IMR-90 (cell line): ENCODE data around the gene RAD18. TPM values are rescaled to one million over a fixed set of nuclear protein-coding genes. Genes with fewer than 3 reads are reported as not detected.
A peak's percentile ranks its signal among the peaks of the same experiment; 100 is the strongest.

Experiments used
- ATAC-seq: fragments of 200-7000 bp; cut with Tn5 transposase; 2 replicates; pipeline ENCODE4 v1.9.1; 2020; ENCODE audit warnings: low read depth, mild to moderate bottlenecking, moderate library complexity
- BruUV-seq: library from RNA; stranded (reverse); fragments of 400-500 nt; replicated peaks from 2 replicates; lab custom pipeline; 2021; lab: Mats Ljungman, UMichigan
- CTCF ChIA-PET: fragments of 300-600 bp; formaldehyde crosslinking; extraction: SDS; loops from one replicate; lab custom pipeline; 2021; ENCODE audit warnings: antibody characterized with exemption; lab: Yijun Ruan, JAX
- POLR2A ChIA-PET: fragments of 300-600 bp; sonication (Branson Sonifier 250); formaldehyde crosslinking; loops from one replicate; lab custom pipeline; 2022; ENCODE audit warnings: antibody characterized with exemption; ENCODE audit not compliant: unreplicated experiment; lab: Charles Lee
- DNase-seq: peaks from one replicate; pipeline ENCODE4 v3.0.0; 2013
- H2AFZ ChIP-seq: replicated peaks from 2 replicates; pipeline ENCODE3; 2013; ENCODE audit warnings: low read length, mild to moderate bottlenecking; ENCODE audit not compliant: poor library complexity
- H2AK5ac ChIP-seq: 2 replicates; pipeline ENCODE4 v1.6.1; 2013; ENCODE audit warnings: low read depth, low read length, inconsistent platforms
- H2AK9ac ChIP-seq: replicated peaks from 2 replicates; pipeline ENCODE3; 2013; ENCODE audit warnings: mild to moderate bottlenecking, low read depth, low read length, moderate library complexity; ENCODE audit not compliant: poor library complexity
- H2BK120ac ChIP-seq: 2 replicates; pipeline ENCODE4 v1.6.1; 2013; ENCODE audit warnings: low read depth, low read length, inconsistent platforms
- H2BK15ac ChIP-seq: 3 replicates; pipeline ENCODE4 v1.6.1; 2013; ENCODE audit warnings: low read depth, low read length, inconsistent platforms
- H2BK20ac ChIP-seq: 2 replicates; pipeline ENCODE4 v1.6.1; 2013; ENCODE audit warnings: low read depth, mild to moderate bottlenecking, inconsistent platforms, low read length, moderate library complexity
- H2BK5ac ChIP-seq: 2 replicates; pipeline ENCODE4 v1.6.1; 2013; ENCODE audit warnings: mild to moderate bottlenecking, low read depth, low read length, inconsistent platforms; ENCODE audit not compliant: poor library complexity, severe bottlenecking
- H3K14ac ChIP-seq: replicated peaks from 2 replicates; pipeline ENCODE4 v1.6.1; 2013; ENCODE audit warnings: low read depth, low read length, inconsistent platforms
- H3K18ac ChIP-seq: 2 replicates; pipeline ENCODE4 v1.6.1; 2013; ENCODE audit warnings: low read depth, low read length, control low read depth
- H3K23ac ChIP-seq: 2 replicates; pipeline ENCODE4 v1.6.1; 2013; ENCODE audit warnings: low read depth, low read length, inconsistent platforms
- H3K27ac ChIP-seq: 2 replicates; pipeline ENCODE4 v1.5.1; 2013; ENCODE audit warnings: mild to moderate bottlenecking, control low read depth, low read length; ENCODE audit not compliant: insufficient read depth
- H3K27me3 ChIP-seq: 2 replicates; pipeline ENCODE4 v1.6.1; 2013; ENCODE audit warnings: low read length; ENCODE audit not compliant: control insufficient read depth, insufficient read depth
- H3K36me3 ChIP-seq: 2 replicates; pipeline ENCODE4 v1.6.1; 2013; ENCODE audit warnings: low read length, mixed read lengths; ENCODE audit not compliant: control insufficient read depth, insufficient read depth
- H3K4ac ChIP-seq: 2 replicates; pipeline ENCODE4 v1.6.1; 2013; ENCODE audit warnings: low read depth, low read length, inconsistent platforms
- H3K4me1 ChIP-seq: 2 replicates; pipeline ENCODE4 v1.6.1; 2013; ENCODE audit warnings: low read length, mixed read lengths; ENCODE audit not compliant: control insufficient read depth, insufficient read depth
- H3K4me2 ChIP-seq: 2 replicates; pipeline ENCODE4 v1.6.1; 2013; ENCODE audit warnings: low read depth, mild to moderate bottlenecking, control low read depth, low read length, moderate library complexity
- H3K4me3 ChIP-seq: 2 replicates; pipeline ENCODE4 v1.5.1; 2013; ENCODE audit warnings: low read depth, mild to moderate bottlenecking, control low read depth, low read length, moderate library complexity; ENCODE audit not compliant: insufficient read depth
- H3K56ac ChIP-seq: 2 replicates; pipeline ENCODE4 v1.6.1; 2013; ENCODE audit warnings: low read length, inconsistent platforms; ENCODE audit not compliant: insufficient read depth; ENCODE audit errors: extremely low read depth
- H3K79me1 ChIP-seq, 2 experiments: 2 replicates each; pipeline ENCODE4 v1.6.1; 2013; ENCODE audit warnings: low read length in 2 of 2, inconsistent platforms in 1 of 2, low read depth in 1 of 2
- H3K9ac ChIP-seq: 2 replicates; pipeline ENCODE4 v1.6.1; 2013; ENCODE audit warnings: low read depth, low read length, control low read depth
- H3K9me1 ChIP-seq: 2 replicates; pipeline ENCODE4 v1.6.1; 2013; ENCODE audit warnings: low read length, inconsistent platforms; ENCODE audit not compliant: insufficient read depth
- H3K9me3 ChIP-seq: 2 replicates; pipeline ENCODE4 v1.6.1; 2013; ENCODE audit warnings: low read length; ENCODE audit not compliant: control insufficient read depth, insufficient read depth
- H4K20me1 ChIP-seq: 2 replicates; pipeline ENCODE4 v1.6.1; 2013; ENCODE audit warnings: low read length, inconsistent platforms; ENCODE audit not compliant: insufficient read depth
- H4K5ac ChIP-seq: 2 replicates; pipeline ENCODE4 v1.6.1; 2013; ENCODE audit warnings: mild to moderate bottlenecking, low read depth, low read length, control low read depth
- H4K8ac ChIP-seq, 2 experiments: 2 replicates each; pipeline ENCODE4 v1.6.1; 2013; ENCODE audit warnings: low read depth in 2 of 2, low read length in 2 of 2, control low read depth in 1 of 2, inconsistent platforms in 1 of 2
- H4K91ac ChIP-seq: 2 replicates; pipeline ENCODE4 v1.6.1; 2013; ENCODE audit warnings: low read depth, low read length, inconsistent platforms; ENCODE audit not compliant: insufficient read depth
- RAD21 ChIP-seq: IDR thresholded peaks from 2 replicates; pipeline ENCODE4 v1.6.1; 2012; ENCODE audit warnings: low read length, improper control_type of control experiment
- USF2 ChIP-seq: fragments of 150-350 bp; IDR thresholded peaks from 2 replicates; pipeline ENCODE4 v1.6.1; 2017; ENCODE audit warnings: mild to moderate bottlenecking, antibody characterized with exemption, low read length, low read depth
- WGBS, 2 experiments: methylation state at CpG; one replicate each; pipeline versions ENCODE4 v1.1.5 to v1.1.7; 2013; ENCODE audit warnings: missing lambda C conversion rate in 2 of 2; ENCODE audit not compliant: insufficient read length in 1 of 2; ENCODE audit errors: extremely low coverage in 2 of 2; 5-methylcytosine and 5-hydroxymethylcytosine counted together
- dilution Hi-C: fragments of 300-500 bp; cut with HindIII; formaldehyde crosslinking; loops from one replicate; pipeline ENCODE4 v1.14.3; 2018; ENCODE audit warnings: low sequenced_read_pairs; ENCODE audit not compliant: unreplicated experiment
- in situ Hi-C: fragments of 300-500 bp; cut with MboI; formaldehyde crosslinking; loops from 3 replicates; pipeline ENCODE4 v1.14.3; 2019; ENCODE audit warnings: low sequenced_read_pairs, inconsistent platforms, mixed read lengths
- intact Hi-C: fragments of 100-400 bp; cut with micrococcal nuclease; formaldehyde crosslinking; loops from 2 replicates; pipeline ENCODE4 v1.10.0; 2022
- polyA plus RNA-seq, 3 experiments: library from polyadenylated mRNA; depleted of rRNA; stranded (reverse); fragments of >200 nt; gene quantifications; 2 replicates each; pipeline ENCODE4 v1.2.3, GENCODE V29; 2012; ENCODE audit warnings: low replicate concordance in 1 of 3
- total RNA-seq: library from RNA; depleted of rRNA; stranded (reverse); fragments of >200 nt; gene quantifications from 2 replicates; pipeline ENCODE4 v1.2.3, GENCODE V29; 2012

The RAD18 gene
- total and polyA plus RNA-seq, 2 of the 4 experiments (the other 2 are of a cell fraction): 8.2 to 17.2 TPM

- H3K27me3 ChIP-seq: no peaks in the 10 kb centered on the region
- H3K36me3 ChIP-seq: no peaks in the 10 kb centered on the region
- peaks cover 9% of the 10 kb centered on the region; the same call in 1 of the 2 replicates for H3K9me1 ChIP-seq
- H4K8ac ChIP-seq: peak overlapping the region in 1 of 2 experiments; percentile 56; a peak in 2 of 4 replicates
- in situ Hi-C loops (no loop called here), intact Hi-C loops (no loop called here), dilution Hi-C loops (no loop called here)
- H2AK5ac ChIP-seq: no peak overlapping the region
- H3K18ac ChIP-seq: peak overlapping the region; percentile 79; the same call in 1 of the 2 replicates
- no peak overlapping the region for H3K56ac ChIP-seq
- POLR2A ChIA-PET: no interaction called here
- CTCF ChIA-PET: interaction anchor here (0.9 kb wide), 1 partner anchor 30 kb away, joined by 3 read pairs; no protein-coding TSS in a partner anchor
- H3K4me2 ChIP-seq: no peak overlapping the region; the same call in 1 of the 2 replicates
- no peak for TF ChIP-seq RAD21
- peak; percentile 42; the same call in 1 of the 2 replicates for TF ChIP-seq USF2
- DNase-seq (peak; percentile 64), ATAC-seq (peak; percentile 57)
- H3K4me3 ChIP-seq: no peak overlapping the region
- no CpG with 5 or more reads among the region's 1 CpG for WGBS, 2 experiments
- no peak overlapping the region for H2AFZ ChIP-seq
- H3K4me1 ChIP-seq: peaks cover 7% of the 10 kb centered on the region; the same call in 1 of the 2 replicates
- no peaks in the 10 kb centered on the region; a peak in 1 of 4 replicates for H3K79me1 ChIP-seq
- H3K9me3 ChIP-seq: no peaks in the 10 kb centered on the region
- peak overlapping the region; percentile 66 for H2BK5ac ChIP-seq
- H4K20me1 ChIP-seq: no peaks in the 10 kb centered on the region
- H2BK15ac ChIP-seq: no peak overlapping the region
- no TSS peak for BruUV-seq
- H4K5ac ChIP-seq: peak overlapping the region; percentile 67; the same call in 1 of the 2 replicates
- H3K9ac ChIP-seq: no peak overlapping the region
- H3K23ac ChIP-seq: 0 out of 2 replicates have a peak overlapping the region, but pooled peaks have one; percentile 1
- peak overlapping the region; percentile 17; the same call in 1 of the 2 replicates for H3K4ac ChIP-seq
- H2AK9ac ChIP-seq: no peak overlapping the region
- H2BK120ac ChIP-seq: peak overlapping the region; percentile 11; the same call in 1 of the 2 replicates
- H3K27ac ChIP-seq: no peak overlapping the region
- H3K14ac ChIP-seq: 0 out of 2 replicates have a peak overlapping the region, but pooled peaks have one; percentile 2
- 0 out of 2 replicates have a peak overlapping the region, but pooled peaks have one; percentile 31 for H2BK20ac ChIP-seq
- H4K91ac ChIP-seq: peak overlapping the region; percentile 63
These were observed 106.6 kb downstream of the RAD18 start for GRCh38 chr3:8856721-8857120.
